NCI-H1417 treated with DMSO at 0.1 percent for 48 hours (cell line): ENCODE results near the gene MYH9.
"Not testable (repeated sequence)": the region's sequence is repeated elsewhere in the genome, so short reads cannot be mapped to it uniquely, and the experiment has no call there.

ENCODE experiments used
- DNase-seq: peaks from one replicate; lab custom pipeline; 2025; lab: John Stamatoyannopoulos, UW

The MYH9 gene

GRCh38 chr22:36291831-36292740 lies 95.7 kb downstream of the MYH9 start:
- no peak for DNase-seq

GRCh38 chr22:36290391-36291075 lies 97.2 kb downstream of the MYH9 start:
- DNase-seq = not testable (repeated sequence)

- not testable (repeated sequence) for DNase-seq
These were observed 97.8 kb downstream of the MYH9 start for GRCh38 chr22:36289948-36290371.

GRCh38 chr22:36289406-36289870 lies 98.3 kb downstream of the MYH9 start:
- DNase-seq = no peak

- DNase-seq = no peak
These were observed 99.0 kb downstream of the MYH9 start for GRCh38 chr22:36288571-36289405.

GRCh38 chr22:36287881-36288515 lies 99.8 kb downstream of the MYH9 start:
- no peak for DNase-seq

GRCh38 chr22:36286096-36286957 lies 101.4 kb downstream of the MYH9 start:
- no peak for DNase-seq

GRCh38 chr22:36285545-36285944 lies 102.2 kb downstream of the MYH9 start:
- no peak for DNase-seq

GRCh38 chr22:36285017-36285416 lies 102.8 kb downstream of the MYH9 start:
- no peak for DNase-seq

- DNase-seq = no peak
These were observed 103.6 kb downstream of the MYH9 start for GRCh38 chr22:36284171-36284571.

GRCh38 chr22:36282328-36282831 lies 105.4 kb downstream of the MYH9 start:
- no peak for DNase-seq

- no peak for DNase-seq
These were observed 105.9 kb downstream of the MYH9 start for GRCh38 chr22:36281781-36282327.

GRCh38 chr22:36280379-36280778 lies 107.4 kb downstream of the MYH9 start:
- no peak for DNase-seq

- no peak for DNase-seq
These were observed 108.5 kb downstream of the MYH9 start for GRCh38 chr22:36279219-36279666.

GRCh38 chr22:36277482-36278291 lies 110.1 kb downstream of the MYH9 start:
- no peak for DNase-seq

GRCh38 chr22:36274531-36274930 lies 113.2 kb downstream of the MYH9 start:
- DNase-seq = no peak

GRCh38 chr22:36271951-36272350 lies 115.8 kb downstream of the MYH9 start:
- not testable (repeated sequence) for DNase-seq

- DNase-seq = not testable (repeated sequence)
These were observed 116.5 kb downstream of the MYH9 start for GRCh38 chr22:36271231-36271630.

GRCh38 chr22:36267896-36268485 lies 119.8 kb downstream of the MYH9 start:
- no peak for DNase-seq
